HG02571 (cell line): ENCODE measurements around the gene GATAD2A.
"Not testable (repeated sequence)": the region's sequence is repeated elsewhere in the genome, so short reads cannot be mapped to it uniquely, and the experiment has no call there.

ENCODE experiments used
- ATAC-seq: cut with Tn5 transposase; IDR thresholded peaks from one replicate; pipeline ENCODE4 v1.9.1; 2021; ENCODE audit warnings: mild to moderate bottlenecking, moderate library complexity; ENCODE audit not compliant: unreplicated experiment

GATAD2A gene

DNA sequence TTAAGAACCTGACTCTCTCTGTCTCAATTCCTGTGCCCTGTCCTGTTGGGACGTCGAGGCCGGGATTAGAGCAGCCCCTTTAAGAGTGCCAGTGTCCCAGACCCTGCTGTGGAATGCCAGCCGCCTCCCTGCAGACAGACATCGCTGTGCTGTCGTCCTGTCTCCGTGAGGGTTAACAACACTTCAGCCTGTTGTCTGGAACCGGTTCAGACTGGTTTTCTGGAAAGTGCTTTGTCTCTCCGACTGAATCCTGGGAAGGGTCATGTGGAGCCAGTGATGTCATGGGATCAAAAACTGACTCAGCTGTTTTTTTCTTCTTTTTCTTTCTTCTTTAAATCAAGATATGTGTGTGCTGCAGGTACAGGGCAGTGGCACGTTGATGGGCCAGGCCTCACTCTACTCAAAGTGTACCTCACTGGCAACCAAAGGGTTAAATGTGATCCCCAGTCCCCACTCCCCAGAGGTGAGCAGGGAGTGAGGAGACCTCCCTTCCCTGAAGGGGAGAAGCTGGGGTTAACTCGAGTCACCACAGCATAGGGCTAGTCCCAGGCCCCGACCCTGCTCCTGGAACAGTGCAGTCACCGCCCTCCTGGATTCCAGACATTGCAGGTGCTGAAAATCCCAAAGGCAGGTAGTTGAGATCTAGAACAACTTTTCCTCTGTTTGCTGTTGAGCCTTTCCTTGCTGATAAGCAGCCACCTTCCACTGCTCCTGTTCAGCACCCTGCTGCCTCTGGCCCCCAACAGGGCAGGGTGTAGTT, 59.0 kb downstream of the GATAD2A start:
- ATAC-seq = no peak

GRCh38 chr19:19465436-19466070, 60.1 kb downstream of the GATAD2A start:
- no peak for ATAC-seq

- ATAC-seq = no peak
Measured at GRCh38 chr19:19466201-19466600, 60.7 kb downstream of the GATAD2A start.

GRCh38 chr19:19468424-19469050, 63.1 kb downstream of the GATAD2A start:
- ATAC-seq = no peak

DNA sequence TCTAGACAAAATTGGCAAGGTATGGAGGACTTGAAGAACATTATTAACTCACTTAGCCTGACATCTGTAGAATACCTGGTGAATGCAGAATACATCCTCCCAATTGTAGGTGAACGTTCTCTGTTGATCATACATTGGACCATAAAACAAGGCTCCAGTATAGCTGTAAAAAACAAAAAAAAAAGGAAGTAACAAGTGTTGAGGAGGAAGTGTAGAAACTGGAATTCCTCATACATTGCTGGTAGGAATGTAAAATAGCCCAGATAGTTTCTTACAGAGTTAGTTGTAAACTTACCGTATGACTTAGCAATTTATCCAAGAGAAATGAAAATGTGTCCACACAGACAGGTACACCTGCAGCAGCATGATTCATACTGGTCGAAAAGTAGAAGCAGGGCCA, 65.1 kb downstream of the GATAD2A start:
- no peak for ATAC-seq

GRCh38 chr19:19471682-19472081, 66.2 kb downstream of the GATAD2A start:
- no peak for ATAC-seq

GRCh38 chr19:19472106-19472505, 66.6 kb downstream of the GATAD2A start:
- ATAC-seq = not testable (repeated sequence)

- ATAC-seq = no peak
Measured at GRCh38 chr19:19475015-19475765, 69.7 kb downstream of the GATAD2A start.

DNA sequence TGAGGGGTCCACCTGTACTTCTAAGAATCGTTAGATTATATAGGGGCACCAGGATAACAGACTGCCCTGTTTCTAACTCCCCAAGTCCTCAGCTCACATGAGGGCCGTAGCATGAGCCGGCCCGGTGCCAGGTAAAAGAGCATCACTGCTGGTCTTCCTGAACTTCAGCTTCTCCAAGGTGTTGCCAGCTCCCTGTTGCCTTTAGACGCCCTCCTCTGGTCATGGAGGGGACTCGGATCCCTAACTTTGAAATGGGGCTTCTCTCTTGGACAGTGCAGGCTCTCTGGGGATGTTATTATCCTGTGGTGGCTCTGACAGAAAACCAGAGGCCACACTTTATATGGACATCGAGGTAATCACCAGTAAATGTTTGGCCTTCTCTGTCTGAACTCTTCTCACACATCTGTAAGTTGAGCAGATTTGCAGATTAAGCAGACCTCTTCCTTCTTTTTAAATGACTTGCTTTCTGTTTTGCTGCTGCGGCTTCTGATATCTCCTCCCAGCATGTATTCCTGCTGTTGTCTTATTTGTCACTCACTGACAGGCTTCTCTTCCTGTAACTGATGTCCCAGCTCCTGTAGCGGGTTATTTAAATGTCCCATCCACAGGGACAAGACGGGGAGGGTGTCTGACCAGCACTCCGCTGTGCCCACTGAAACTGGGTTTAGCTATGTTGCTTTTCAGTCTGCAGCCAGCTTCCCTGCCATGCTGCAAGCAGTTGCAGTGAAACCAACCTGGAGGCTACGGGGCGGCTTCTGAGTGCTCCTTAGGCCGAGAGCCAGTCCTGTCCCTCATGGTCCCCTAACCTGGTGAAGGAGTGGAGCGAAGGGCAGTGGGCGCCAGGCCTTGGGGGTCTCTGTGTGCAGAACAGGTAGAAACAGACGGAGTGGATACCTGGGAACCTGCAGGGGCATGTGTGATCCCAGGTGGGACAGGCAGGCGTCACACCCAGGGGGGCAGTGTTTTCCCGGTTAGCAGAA, 70.7 kb downstream of the GATAD2A start:
- ATAC-seq = no peak

- ATAC-seq = no peak
Measured at GRCh38 chr19:19477705-19478383, 72.4 kb downstream of the GATAD2A start.

DNA sequence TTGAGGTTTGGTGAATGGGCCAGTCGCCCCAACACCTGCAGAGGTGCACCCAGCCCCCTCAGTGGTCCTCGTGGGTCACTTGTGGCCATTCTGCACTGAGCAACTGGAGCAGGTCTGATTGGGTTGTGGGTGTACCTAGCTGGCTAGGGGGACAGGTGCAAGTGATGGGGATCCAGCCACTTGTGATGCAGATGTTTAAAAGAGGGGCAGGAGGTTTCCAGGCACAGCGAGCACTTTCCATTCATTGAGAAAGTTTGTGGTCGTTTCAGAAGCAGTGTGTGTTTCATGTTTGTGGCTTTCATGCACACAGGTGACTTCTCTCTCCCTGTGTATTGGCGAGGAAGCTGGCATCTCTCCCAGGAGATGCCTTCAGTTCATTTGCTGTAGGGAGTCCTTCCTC, 75.2 kb downstream of the GATAD2A start:
- no peak for ATAC-seq

- ATAC-seq = no peak
Measured at GRCh38 chr19:19482809-19483596, 77.5 kb downstream of the GATAD2A start.

DNA sequence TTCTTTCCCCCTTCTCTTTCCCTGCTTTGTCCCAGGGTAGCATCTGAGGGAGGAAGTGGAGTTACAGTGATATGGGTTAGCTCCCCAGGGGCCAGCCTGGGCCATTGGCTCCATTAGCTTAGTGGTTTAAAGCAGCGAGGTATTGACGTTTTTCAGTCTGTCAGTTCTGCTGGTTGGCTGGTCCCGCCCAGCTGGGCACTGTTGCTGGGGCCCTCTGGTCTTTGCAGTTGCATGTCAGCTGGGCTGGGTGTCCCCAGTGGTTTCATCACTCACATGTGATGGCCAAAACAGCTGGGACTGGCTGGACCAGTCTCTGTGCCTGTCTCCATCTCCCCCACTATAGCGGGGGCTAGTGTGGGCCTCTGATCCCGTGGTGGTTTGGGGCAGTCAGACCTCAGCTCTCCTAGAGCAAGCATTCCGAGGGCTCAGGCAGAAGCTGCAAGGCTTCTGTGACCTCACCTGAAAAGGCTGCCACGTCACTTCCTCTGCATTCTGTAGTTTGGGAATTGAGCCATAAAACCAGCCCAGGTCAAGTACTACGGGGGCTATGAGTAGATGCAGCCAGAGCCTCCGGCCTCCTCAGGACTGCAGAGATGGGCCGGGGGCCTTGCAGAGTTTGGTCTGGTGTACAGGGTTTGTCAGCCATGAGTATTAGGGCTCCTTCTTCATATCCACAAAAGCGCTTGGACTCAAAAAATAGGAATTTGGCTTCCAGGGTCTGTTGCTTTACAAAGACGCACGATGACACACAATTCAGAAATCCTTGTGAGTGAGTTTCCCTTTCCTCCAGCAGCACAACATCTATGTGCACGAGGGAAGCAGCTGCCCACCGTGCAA, 79.9 kb downstream of the GATAD2A start:
- ATAC-seq = no peak

DNA sequence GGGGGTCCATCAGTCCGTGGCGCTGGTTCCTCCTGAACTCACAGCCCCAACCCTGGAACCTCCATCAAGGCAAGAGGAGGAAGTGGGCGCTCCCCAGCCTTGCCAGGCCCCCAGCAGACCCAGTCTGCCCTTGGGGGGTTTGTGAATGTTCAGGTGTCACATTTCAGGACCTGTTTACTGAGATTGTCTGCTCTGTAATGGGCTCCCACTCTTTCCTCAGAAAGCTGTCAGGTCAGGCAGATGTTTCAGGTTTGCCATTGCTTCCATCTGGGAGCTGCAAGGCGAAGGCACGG, 80.5 kb downstream of the GATAD2A start:
- no peak for ATAC-seq

GRCh38 chr19:19486343-19487076, 81.0 kb downstream of the GATAD2A start:
- ATAC-seq = no peak

- no peak for ATAC-seq
Measured at GRCh38 chr19:19487077-19487949, 81.8 kb downstream of the GATAD2A start.
